ENCODE data around the gene CITED4. TPM values are rescaled to one million over a fixed set of nuclear protein-coding genes. Genes with fewer than 3 reads are reported as not detected.

The CITED4 gene
- total RNA-seq, 2 experiments from 2014 or later, result 2.0 TPM; not detected in 1

DNA sequence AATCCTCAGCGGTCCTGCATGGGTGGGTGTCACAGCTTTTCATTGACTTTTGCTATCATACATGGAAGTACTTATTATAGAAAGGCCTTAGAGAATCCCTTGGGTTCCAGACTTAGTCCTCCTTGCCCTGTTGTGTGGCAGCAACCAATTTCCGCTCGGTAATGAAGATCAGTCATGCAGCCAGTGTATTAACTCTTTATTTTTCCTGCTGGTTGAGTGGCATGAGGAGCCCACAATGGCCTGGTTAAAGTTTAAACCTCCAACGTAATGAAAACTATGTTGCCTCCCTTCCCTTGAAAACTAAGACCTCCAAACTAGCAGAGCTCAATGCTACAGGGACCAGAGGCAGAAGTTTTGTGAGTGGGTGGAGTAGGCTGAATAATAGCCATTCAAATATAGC is 20.0 kb downstream of the CITED4 start:
- Histone ChIP-seq H3K9me2 (ENCODE audit: insufficient read depth, low read length) (no peaks in the 10 kb centered on the region), H3K4me2 (ENCODE audit: low read length) (no peak overlapping the region), H3K4me3 (ENCODE audit: low read depth, low read length, poor library complexity, severe bottlenecking) (no peak overlapping the region), H2AFZ (ENCODE audit: low read length) (no peak overlapping the region), H3K36me3 (ENCODE audit: insufficient read depth, low read length) (no peaks in the 10 kb centered on the region), H4K20me1 (ENCODE audit: insufficient read depth, low read length) (no peaks in the 10 kb centered on the region), H3K79me2 (ENCODE audit: insufficient read depth, low read depth, low read length) (no peaks in the 10 kb centered on the region), H3K4me1 (ENCODE audit: insufficient read depth, low read length, poor library complexity, severe bottlenecking) (peaks cover 11% of the 10 kb centered on the region), H3K27ac (ENCODE audit: low read depth, low read length, poor library complexity, severe bottlenecking) (no peak overlapping the region), H3K9me3 (ENCODE audit: low read length) (no peaks in the 10 kb centered on the region)
- POLR2A ChIA-PET, result no interaction called here
- CTCF ChIA-PET (ENCODE audit: unreplicated experiment), result no interaction called here
- intact Hi-C loops (cut with micrococcal nuclease; ENCODE audit: unreplicated experiment), result no loop called here
- DNase-seq (ENCODE audit: low spot score), result no peak
- no TSS peak for BruUV-seq (replicated peaks)
- no peak for TF ChIP-seq EZH2phosphoT487 (IDR thresholded peaks at IDR 0.05; ENCODE audit: borderline replicate concordance, low read depth, low read length)
- TF ChIP-seq, protein P1, sequence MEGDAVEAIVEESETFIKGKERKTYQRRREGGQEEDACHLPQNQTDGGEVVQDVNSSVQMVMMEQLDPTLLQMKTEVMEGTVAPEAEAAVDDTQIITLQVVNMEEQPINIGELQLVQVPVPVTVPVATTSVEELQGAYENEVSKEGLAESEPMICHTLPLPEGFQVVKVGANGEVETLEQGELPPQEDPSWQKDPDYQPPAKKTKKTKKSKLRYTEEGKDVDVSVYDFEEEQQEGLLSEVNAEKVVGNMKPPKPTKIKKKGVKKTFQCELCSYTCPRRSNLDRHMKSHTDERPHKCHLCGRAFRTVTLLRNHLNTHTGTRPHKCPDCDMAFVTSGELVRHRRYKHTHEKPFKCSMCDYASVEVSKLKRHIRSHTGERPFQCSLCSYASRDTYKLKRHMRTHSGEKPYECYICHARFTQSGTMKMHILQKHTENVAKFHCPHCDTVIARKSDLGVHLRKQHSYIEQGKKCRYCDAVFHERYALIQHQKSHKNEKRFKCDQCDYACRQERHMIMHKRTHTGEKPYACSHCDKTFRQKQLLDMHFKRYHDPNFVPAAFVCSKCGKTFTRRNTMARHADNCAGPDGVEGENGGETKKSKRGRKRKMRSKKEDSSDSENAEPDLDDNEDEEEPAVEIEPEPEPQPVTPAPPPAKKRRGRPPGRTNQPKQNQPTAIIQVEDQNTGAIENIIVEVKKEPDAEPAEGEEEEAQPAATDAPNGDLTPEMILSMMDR (conservative IDR thresholded peaks at IDR 0.05; ENCODE audit: low read length), result no peak

DNA sequence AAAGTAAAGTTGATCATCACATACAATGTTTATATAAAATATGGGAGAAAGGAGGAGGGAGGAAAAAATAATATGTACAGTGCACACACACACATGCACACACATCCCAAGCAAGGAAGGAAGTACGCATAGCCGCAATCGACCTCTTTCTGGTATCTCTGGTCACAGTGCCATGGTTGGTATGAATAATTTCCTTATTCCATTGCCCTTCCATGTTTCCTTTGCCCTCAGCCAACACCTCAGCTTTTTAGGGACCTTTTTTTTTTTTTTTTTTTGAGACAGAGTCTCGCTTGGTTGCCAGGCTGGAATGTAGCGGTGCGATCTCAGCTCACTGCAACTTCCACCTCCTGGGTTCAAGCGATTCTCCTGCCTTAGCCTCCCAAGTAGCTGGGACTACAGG is 20.6 kb downstream of the CITED4 start:
- Histone ChIP-seq H3K36me3 (ENCODE audit: insufficient read depth, low read length) (no peaks in the 10 kb centered on the region), H3K9me3 (ENCODE audit: low read length) (no peaks in the 10 kb centered on the region), H3K4me1 (ENCODE audit: insufficient read depth, low read length, poor library complexity, severe bottlenecking) (peaks cover 11% of the 10 kb centered on the region), H3K9me2 (ENCODE audit: insufficient read depth, low read length) (no peaks in the 10 kb centered on the region), H4K20me1 (ENCODE audit: insufficient read depth, low read length) (no peaks in the 10 kb centered on the region), H2AFZ (ENCODE audit: low read length) (no peak overlapping the region), H3K27ac (ENCODE audit: low read depth, low read length, poor library complexity, severe bottlenecking) (no peak overlapping the region), H3K79me2 (ENCODE audit: insufficient read depth, low read depth, low read length) (no peaks in the 10 kb centered on the region), H3K4me3 (ENCODE audit: low read depth, low read length, poor library complexity, severe bottlenecking) (no peak overlapping the region), H3K4me2 (ENCODE audit: low read length) (no peak overlapping the region)
- ChIA-PET CTCF (ENCODE audit: unreplicated experiment) (interaction anchor here (0.9 kb wide), 1 partner anchor 67 kb away, joined by 3 read pairs; no protein-coding TSS in a partner anchor), POLR2A (no interaction called here)
- TF ChIP-seq, protein P1 (conservative IDR thresholded peaks at IDR 0.05; ENCODE audit: low read length), result no peak
- no peak for TF ChIP-seq EZH2phosphoT487 (IDR thresholded peaks at IDR 0.05; ENCODE audit: borderline replicate concordance, low read depth, low read length)
- BruUV-seq (replicated peaks), result no TSS peak
- intact Hi-C loops (cut with micrococcal nuclease; ENCODE audit: unreplicated experiment), result no loop called here
- DNase-seq (ENCODE audit: low spot score), result no peak

DNA sequence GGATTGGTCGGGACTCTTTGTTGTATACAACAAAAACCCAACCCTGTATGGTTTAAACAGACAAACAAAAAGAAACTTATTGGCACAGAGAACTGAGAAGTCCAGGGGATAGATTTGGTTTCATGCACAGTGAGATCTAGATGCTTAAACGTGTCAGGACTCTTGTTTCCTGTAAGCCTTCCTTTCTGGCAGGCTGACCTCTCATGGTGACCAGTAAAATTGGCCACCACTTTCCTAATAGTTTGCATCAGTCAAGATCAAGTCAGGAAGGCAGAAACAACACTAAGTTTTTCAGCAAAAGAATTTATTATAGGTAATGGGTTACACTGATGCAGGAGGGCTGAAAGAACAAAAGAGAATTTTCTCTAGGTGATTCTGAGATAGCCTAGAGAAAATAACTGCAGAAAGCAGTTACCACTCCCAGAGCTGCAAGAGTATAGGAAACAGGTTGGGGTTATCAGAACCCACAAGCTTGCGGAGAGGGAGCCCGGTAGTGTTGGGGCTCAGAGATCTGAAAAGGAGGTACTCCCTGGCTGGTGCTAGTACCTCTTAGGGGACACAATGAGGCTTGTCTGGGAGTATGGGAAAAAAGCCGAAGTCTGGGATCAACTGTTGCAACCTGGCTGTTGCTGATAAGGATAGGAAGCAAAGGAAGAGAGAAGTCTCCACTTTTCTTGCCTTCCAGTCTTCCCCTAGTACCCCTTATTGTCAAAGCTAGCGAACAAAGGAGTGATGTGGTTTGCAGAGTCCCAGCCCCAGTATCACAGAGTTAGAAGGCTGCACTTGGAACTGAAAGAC is 21.4 kb downstream of the CITED4 start:
- no peak overlapping the region for H2AFZ ChIP-seq (ENCODE audit: low read length)
- no peak overlapping the region for H3K4me3 ChIP-seq (ENCODE audit: low read depth, low read length, poor library complexity, severe bottlenecking)
- no peak overlapping the region for H3K27ac ChIP-seq (ENCODE audit: low read depth, low read length, poor library complexity, severe bottlenecking)
- TF ChIP-seq, protein P1 (conservative IDR thresholded peaks at IDR 0.05; ENCODE audit: low read length), result no peak
- no peak for TF ChIP-seq EZH2phosphoT487 (IDR thresholded peaks at IDR 0.05; ENCODE audit: borderline replicate concordance, low read depth, low read length)
- no peaks in the 10 kb centered on the region for H3K9me2 ChIP-seq (ENCODE audit: insufficient read depth, low read length)
- no peak for DNase-seq (ENCODE audit: low spot score)
- H3K79me2 ChIP-seq (ENCODE audit: insufficient read depth, low read depth, low read length), result no peaks in the 10 kb centered on the region
- peaks cover 10% of the 10 kb centered on the region for H3K4me1 ChIP-seq (ENCODE audit: insufficient read depth, low read length, poor library complexity, severe bottlenecking)
- H4K20me1 ChIP-seq (ENCODE audit: insufficient read depth, low read length), result no peaks in the 10 kb centered on the region
- ChIA-PET POLR2A (no interaction called here), CTCF (ENCODE audit: unreplicated experiment) (interaction anchor here (0.9 kb wide), 1 partner anchor 67 kb away, joined by 3 read pairs; no protein-coding TSS in a partner anchor)
- no peak overlapping the region for H3K4me2 ChIP-seq (ENCODE audit: low read length)
- intact Hi-C loops (cut with micrococcal nuclease; ENCODE audit: unreplicated experiment), result no loop called here
- no TSS peak for BruUV-seq (replicated peaks)
- H3K36me3 ChIP-seq (ENCODE audit: insufficient read depth, low read length), result no peaks in the 10 kb centered on the region
- no peaks in the 10 kb centered on the region for H3K9me3 ChIP-seq (ENCODE audit: low read length)
